Epithelial cell of prostate (primary cell): Measurements from ENCODE around the gene DMWD.

Source experiments
- DNase-seq: peaks from one replicate; pipeline ENCODE4 v3.0.0-alpha.2; 2011; ENCODE audit warnings: low read depth, low spot score
- H3K27ac ChIP-seq: fragments of 450-650 bp; 2 replicates; pipeline ENCODE4 v1.5.1; 2017; ENCODE audit warnings: mild to moderate bottlenecking

Gene DMWD, protein sequence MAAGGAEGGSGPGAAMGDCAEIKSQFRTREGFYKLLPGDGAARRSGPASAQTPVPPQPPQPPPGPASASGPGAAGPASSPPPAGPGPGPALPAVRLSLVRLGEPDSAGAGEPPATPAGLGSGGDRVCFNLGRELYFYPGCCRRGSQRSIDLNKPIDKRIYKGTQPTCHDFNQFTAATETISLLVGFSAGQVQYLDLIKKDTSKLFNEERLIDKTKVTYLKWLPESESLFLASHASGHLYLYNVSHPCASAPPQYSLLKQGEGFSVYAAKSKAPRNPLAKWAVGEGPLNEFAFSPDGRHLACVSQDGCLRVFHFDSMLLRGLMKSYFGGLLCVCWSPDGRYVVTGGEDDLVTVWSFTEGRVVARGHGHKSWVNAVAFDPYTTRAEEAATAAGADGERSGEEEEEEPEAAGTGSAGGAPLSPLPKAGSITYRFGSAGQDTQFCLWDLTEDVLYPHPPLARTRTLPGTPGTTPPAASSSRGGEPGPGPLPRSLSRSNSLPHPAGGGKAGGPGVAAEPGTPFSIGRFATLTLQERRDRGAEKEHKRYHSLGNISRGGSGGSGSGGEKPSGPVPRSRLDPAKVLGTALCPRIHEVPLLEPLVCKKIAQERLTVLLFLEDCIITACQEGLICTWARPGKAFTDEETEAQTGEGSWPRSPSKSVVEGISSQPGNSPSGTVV

DNA sequence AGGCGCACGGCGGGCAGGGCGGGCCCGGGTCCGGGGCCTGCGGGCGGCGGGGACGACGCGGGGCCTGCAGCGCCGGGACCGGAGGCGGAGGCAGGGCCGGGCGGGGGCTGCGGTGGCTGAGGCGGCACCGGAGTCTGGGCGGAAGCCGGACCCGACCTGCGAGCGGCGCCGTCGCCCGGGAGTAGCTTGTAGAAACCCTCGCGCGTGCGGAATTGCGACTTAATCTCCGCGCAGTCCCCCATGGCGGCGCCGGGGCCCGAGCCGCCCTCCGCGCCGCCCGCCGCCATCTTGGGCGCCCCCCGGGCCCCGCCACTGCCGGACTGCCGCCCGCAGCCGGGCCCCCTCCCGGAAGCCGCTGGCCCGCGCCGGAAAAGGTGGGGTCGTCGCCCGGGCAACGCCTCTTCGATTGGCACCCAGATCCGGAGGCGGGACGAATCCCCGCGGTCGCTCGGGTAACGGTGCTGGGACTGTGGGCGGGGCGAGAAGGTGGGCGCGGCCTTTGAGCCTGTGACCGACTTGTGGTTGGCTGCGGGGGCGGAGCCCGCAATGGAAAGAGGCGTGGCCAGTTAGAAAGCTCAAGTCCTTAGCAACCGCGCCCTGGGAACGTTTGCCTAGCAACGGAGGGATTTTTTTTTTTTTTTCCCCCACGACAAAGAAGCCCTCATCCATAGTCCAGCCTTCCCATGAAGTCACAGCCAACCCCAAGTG, at the start of gene DMWD:
Gene DMWD, minus strand, starts transcription at position 376 of the 708 bp plus-strand sequence. Its CDS starts 89 bp downstream, at position 287.
- H3K27ac ChIP-seq: peak within 1 kb of the TSS; percentile 39
- peak; percentile 83 for DNase-seq

DNA sequence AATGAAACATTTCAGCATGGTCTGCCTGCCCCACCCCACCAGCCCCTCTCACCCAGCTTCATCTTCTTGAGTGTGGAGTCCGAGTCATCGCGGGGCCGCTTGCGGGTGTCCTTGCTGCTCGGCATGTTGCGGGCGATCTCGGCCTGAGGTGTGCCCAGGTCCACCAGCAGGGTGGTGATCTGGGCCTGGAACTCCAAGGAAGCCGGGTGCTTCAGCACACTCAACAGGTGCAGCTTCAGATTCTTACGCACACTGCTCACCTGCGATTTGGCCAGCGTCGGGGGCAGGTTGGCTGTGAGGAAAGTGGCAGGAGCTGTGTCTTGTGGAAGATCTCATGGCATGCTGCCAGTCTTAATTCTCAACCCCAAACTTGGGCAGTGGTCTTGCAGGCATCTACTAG, 49.6 kb upstream of the DMWD start:
- no peak for DNase-seq

DNA sequence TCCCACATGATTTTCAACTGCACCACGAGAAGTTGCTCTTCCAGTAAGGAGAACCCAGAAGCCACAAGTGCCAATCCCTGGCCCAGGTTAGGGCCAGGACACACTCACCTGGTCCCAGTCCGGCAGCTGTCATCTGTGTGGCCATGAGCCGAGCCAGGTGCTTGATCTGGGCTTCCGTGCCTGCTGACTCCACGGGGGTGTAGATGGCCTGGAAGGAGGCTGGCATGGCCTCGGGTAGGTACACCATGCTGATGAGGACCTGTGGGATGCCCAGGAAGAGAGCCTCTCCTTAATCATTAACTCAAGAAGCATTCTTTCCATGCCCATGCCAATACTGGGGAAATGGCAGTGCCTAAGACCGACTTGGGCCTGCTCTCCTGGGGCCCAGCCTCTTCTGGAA, 42.3 kb upstream of the DMWD start:
- H3K27ac ChIP-seq: no peak overlapping the region
- no peak for DNase-seq

More for the DNA sequence above, 49.6 kb upstream of the DMWD start:
- H3K27ac ChIP-seq: no peak overlapping the region

DNA sequence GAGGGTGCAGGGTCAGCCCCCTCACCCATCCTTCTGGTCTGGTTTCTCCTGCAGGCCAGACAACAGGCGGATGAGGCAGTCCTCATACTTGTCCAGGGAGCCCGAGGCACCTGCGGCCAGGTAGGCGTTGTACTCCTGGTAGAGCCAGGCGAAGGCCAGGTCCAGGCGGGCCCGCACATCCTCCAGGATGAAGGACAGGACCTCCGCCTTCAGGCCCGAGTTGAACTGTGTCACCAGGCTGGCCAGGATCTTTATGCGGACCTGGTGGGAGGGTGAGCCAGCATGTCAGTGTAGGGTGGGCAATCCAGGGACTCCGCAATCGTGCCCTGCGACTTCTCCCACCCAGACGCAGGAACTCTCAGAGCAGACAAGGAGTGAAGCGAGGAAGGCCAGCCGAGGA, 36.3 kb upstream of the DMWD start:
- no peak for DNase-seq
- H3K27ac ChIP-seq: no peak overlapping the region

DNA sequence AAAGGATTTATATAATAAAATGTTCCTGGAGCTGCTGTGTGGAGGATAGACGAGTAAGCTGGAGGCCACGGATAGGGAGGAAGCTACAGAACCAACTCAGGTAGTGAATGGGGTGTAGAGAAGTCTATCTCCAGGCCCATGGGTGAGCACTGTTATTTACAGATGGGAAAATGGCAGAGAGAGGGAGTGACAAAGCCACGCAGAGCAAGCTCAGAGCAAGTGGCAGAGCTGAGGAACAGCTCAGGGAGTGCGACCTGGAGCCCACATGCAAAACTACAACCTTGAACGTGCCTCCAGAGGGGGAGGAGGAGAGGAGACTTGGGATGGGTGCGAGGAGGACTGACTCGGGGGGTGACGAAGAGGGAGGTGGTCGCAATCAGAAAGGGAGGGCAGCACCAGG, 35.9 kb upstream of the DMWD start:
- no peak overlapping the region for H3K27ac ChIP-seq
- no peak for DNase-seq

DNA sequence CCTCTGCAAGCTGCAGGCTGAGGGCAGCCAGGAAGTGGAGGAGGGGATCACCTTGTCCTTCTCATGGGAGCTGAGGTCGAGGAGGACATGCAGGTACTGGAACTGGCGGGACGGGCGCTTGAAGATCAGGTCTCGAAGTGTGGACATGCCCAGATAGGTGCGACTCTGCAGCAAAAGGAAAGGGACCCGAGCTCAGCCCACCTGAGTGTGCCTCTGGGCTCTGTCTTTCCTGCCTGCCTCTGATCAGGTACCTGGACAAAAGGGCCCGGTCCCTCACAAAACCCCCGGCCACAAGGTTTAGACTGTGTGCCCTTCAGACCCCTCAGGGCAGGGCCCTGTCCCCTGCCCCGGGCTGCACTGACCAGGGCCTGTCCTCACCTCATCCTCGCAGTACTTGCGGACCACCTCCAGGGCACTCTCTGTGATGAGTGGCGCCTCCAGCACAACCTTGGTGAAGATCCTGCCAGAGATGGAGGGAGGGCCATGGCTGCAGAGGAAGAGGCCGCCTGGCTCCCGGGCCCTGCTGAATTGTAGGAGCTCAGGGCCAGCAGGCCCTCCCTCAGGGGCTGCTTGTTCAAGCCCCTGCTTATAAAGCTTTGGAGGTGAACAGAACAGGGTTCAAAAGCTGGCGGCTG, 34.9 kb upstream of the DMWD start:
- H3K27ac ChIP-seq: no peak overlapping the region
- DNase-seq: no peak

DNA sequence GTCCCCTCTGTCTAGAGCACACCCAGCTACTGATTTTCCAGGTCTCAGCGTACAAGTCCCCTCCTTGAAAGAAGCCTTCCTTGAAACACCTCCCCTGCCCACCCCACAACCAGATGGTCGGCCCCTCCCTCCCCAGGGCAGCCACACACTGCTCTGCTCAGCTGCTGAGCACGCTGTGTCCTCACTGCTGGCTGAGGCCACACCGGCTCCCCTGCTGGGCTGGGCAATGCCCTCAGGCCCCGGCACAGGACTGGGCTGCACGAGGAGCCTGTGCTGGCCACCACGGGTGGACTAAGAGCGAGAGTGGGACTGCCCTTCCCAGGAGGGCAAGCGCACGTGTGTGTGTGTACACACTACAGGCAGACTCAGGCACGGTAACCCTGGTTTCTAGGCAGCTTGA, 34.3 kb upstream of the DMWD start:
- DNase-seq: no peak
- H3K27ac ChIP-seq: no peak overlapping the region

DNA sequence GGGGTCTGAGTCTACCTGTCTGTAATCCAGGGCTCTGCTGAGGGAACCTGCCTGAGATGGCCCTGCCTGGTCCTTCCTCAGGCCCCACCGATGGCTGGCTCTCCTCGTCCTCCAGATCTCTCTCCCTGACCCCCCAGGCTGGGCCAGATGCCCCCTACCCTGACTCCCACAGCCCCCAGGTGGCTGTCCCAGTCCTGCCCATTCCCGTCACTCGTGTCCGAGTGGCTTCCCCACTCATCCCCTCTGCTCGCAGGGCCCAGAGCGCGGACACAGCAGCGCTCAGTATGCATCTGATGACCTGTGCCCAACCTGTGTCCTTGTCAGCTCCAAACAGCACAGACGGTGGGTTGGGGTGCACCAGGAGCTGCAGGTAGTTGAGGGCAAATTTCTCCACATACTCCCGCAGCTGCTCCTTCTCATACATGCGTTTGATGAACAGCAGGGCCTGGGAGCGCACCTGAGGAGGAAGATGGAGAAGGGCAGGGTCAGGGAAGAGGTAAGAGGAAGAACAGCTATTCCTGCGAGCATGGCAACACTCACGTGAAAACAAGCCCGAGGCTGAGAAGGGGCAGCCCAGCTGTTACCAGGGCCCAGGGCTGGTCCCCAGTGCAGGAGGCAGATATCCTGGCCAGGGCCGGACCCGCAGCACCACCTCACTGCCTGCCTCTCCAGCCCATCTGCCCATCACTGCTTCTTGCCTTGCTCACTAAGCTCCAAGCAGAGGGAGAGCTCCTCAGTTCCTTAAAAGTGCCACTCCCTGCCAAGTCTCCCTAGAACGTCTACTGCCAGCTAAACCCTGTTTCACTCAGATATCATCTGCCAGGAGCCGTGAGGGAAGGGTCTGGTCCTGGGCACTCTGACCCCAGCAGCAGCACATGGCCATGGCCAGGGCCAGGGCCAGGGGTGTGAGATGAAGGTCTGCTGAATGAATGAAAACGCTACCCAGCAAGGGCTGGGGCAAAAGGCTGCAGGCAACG, 33.6 kb upstream of the DMWD start:
- DNase-seq: no peak
- no peak overlapping the region for H3K27ac ChIP-seq

DNA sequence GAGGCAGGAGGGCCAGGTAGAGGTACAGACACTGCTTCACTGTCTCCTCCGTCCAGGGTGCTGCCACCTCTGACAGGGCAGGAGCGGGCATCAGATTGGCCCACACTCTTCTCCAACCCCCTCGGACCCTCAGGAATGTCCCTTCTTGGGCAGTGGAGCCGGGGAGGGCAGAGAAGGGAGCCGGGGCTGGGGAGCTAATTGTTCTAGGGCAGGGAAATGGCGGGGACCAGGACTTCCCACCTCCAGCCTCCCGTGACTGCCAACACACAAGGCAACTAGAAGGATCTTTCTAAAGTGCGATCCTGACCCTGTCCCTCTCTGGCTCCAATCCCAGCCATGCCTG, 32.6 kb upstream of the DMWD start:
- no peak for DNase-seq
- H3K27ac ChIP-seq: no peak overlapping the region

DNA sequence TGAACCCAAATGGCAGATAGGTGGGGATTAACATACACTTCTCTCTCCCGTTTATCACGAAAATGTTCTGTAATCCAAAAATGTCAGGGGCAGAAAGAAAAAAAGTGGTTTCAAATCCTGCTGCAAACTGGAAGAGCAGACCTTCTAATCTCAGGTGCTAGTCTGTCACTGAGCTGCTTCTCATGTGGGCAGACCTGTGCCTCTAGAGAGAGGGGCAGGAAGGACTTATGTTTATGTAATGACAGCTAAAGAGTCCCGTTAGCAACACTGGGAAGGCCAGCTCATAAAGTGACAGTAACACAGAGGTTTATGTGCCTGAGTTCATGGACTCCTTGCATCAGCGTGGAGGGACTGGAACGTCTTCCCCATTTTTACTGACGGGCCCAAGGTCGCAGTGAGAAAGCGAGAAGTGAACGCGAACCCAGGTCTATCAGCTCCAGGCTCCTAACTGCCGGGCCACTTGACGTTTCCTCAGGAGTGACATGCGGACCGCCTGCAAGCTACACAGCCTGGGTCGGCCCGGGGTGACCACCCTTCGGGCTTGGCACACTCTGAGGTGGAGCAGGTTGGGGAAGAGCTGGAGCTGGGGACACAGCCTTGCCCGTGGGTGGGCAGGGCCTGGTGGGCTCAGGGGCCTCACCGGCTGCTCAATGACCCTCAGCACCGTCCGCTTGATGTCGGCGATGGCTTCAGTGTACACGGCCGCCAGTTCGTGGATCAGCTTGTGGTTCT, 32.1 kb upstream of the DMWD start:
- no peak overlapping the region for H3K27ac ChIP-seq
- no peak for DNase-seq

DNA sequence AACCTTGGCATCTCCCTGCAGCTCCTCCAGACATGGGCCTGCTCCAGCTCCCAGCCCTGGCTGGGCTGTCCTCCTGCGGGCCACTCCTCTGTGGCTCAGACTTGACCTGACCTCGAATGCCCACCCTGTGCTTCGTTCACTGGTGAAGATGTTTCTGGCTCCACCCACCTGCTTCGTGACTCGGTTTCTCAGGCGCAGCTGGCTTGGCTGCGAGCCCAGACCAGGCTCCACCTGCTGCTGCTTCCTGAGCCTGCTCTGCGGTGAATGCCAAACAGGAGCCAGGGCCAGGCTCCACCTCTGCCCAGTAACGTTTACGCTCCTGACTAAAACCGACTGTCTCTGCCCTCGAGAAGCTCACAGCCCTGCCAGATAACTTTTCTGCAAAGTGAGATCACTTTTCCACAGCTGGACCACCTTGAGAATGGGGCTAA, 31.4 kb upstream of the DMWD start:
- DNase-seq: peak; percentile 48
- no peak overlapping the region for H3K27ac ChIP-seq

DNA sequence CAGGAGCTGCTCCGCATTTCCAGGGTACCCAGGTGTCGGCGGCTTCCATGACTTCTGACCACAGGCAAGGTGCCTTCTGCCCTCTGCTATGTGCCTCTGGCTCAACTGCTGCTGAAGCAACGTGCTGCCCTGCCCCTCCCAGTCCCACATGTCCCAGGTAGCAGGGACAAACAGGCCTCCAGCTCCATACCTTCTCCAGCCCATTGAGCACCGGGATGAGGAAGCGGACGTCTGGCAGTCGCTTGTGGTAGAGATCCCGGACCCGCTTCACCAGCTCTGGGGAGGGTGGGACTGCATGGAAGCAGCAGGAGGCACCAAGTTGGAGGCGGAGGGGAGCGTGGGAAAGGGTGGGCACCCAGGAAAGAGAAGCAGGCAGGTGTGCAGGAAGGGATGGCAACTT, 30.5 kb upstream of the DMWD start:
- H3K27ac ChIP-seq: no peak overlapping the region
- no peak for DNase-seq

DNA sequence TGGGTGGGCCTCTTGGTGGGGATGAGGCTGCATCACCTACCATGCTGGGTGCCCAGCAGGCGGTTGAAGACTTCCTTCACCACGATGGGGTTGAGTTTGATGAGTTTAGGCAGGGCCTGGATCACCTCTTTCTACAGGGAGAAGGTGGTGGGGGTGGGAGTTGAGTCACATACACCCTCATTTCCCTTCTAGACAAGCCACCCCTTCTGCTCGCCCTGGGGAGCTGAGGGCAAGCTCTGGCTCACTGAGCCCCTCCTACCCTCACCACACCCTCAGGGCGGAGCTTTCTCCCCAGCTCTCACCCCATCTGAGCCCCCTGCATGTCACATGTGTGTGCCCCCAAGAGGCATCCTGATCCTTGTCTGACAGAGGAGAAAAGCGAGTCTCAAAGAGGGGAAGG, 30.1 kb upstream of the DMWD start:
- H3K27ac ChIP-seq: no peak overlapping the region
- DNase-seq: no peak

DNA sequence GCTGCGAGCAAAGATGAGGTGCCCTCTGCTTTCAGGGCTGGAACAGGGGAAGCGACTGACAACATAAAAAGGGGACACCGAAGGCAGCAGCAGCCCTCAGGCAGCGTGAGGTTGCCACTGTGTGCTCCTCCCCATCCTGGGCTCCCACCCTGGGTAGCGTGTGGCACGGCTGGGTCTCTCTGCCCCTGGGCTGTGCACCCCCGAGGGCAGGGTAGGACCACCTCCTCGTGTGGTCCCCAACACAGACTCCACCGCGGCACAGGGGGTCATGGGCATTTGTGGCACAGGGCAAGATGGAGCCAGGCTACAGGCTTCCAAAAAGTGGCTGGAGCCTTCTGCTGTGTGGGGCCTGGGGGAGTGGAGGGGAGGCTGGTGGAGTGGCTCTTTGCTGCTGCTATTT, 28.9 kb upstream of the DMWD start:
- no peak overlapping the region for H3K27ac ChIP-seq
- no peak for DNase-seq

DNA sequence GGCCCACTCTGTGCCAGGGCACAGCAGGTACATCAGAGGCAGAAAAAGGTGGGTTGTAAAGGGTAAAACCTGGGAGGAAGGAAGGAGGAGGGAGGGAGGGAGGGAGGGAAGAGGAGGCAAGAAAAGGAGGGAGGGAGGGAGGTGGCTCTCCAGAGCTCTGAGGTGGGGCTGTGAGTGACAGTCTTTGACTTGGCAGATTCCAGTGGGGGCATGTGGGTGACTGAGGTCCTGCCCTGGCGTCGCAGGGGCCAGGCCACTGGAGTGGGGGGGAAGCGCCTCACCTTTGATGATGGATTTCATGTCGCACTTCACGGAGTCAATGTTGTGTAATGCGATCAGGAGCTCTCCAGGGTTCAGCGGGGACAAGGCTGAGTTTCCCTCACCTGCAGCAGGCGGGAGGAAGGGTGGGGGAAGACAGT, 28.5 kb upstream of the DMWD start:
- DNase-seq: no peak

DNA sequence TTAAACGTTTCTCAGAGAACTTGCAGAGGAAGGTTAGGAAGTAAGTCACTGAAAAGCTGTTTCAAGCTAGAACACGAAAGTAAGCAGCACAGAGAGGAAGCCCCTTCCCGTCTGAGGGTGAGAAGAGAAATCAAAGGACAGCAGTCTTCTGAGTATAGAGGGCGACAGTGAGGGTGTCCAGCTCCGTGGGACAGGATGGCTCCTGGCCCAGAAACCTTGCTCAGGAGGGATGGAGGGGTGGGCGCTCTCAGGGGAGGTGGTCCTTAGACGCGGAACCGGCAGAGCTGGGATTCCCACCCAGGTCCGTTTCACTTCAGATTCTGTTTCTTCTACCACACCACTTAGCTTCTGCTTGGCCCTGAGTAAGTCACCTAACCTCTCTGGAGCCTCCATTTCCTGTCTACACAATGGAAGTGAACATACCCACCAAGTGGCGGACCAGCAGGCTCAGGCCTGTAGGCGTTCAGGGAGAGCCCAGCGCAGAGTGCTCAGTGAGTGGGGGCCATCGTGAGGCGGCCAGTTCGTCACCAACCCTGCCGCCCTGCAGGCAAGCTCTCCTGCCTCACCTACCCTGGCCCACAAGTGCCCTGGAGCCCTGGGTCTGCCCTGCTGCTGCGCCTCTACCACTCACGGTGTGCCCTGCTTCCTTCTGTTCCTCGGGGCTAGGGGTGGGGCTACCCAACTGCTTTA, 27.9 kb upstream of the DMWD start:
- no peak for DNase-seq
- H3K27ac ChIP-seq: no peak overlapping the region

More for the DNA sequence above, 28.5 kb upstream of the DMWD start:
- no peak overlapping the region for H3K27ac ChIP-seq

DNA sequence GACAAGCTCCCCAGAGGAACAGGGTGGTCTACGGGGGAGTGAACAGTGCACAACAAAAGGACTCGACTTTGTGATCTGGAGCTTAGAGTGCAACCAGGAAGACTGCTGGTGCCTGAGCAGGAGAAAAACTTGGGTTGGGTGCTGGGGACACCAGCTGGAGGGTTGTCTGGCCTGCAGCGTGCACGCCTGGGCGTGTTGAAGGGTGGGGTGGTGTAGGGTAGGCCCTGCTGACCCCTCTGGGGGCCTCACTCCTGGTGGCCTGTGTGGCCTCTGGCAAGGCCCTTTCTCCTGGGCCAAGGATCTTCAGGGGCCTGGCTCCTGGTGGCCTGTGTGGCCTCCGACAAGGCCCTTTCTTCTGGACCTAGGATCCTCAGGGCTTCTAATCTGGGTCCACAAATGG, 27.1 kb upstream of the DMWD start:
- no peak for DNase-seq
- no peak overlapping the region for H3K27ac ChIP-seq

DNA sequence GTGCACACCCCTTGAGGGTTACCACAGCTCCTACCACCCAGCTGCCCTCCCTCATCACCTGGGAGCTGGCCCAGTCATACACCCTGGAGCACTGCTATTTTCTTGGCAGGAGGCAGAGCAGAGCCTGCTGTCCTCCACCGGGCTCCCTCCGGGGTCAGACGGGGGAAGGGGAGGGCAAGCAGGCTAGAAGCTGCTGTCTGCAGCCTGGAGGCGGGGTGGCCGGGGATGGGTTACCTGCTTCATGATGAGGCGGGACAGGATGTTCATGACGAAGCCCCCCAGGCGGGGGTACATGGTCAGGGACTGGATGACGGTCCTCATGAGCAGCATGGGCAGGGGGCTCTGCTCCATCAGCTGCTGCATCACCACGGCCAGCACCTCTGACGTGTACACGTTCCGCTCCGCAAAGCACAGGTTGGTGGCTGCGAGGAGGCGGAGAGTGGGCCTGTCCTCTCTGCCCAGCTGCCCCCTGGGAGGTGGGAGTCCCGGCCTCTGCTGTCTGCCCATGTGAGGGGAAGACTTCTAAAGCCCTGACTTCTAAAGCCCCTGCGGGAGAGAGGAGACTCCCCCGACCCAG, 25.2 kb upstream of the DMWD start:
- no peak for DNase-seq
- no peak overlapping the region for H3K27ac ChIP-seq
